ENCODE results near the gene RAC3.

DNA sequence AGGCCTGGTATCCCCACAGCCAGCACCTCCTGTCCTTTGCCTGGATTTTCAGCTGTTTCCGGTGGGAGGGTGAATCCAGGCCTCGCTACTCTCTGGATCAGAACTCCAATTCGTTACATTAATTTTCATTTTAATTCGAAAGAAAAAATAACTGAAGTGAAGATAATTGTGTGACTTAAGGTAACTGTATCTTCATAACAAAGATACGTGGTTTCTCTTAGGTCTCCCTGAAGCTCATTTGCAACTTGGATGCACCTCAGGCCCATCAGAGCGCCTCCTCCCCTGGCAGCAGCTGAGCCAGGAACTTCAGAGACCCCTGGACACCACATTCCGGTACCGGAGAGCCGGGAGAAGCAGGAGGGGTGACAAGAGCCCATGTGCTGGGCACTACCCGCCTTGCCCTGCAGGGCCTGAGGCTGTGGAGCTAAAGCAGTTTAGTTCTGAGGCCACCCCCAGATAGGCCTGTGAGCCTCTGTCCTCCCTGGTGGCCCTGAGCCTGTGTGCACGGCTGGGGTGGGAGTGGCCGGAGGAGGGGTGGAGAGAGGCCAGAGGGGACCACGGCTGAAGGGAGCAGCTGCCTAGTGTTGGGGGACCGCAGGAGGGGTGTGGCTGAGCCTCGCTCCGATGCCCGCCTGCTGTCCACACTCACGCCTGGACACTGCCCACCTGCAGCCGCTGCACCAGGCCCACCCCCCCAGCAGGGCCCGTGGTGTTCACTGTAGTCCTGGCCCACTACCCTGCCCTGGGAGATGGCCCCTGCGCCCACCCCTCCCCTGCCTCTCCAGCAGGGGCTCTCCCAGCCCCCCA, 45.5 kb downstream of the RAC3 start:
- no peak for TF ChIP-seq EZH2phosphoT487 (IDR thresholded peaks at IDR 0.05; ENCODE audit: insufficient read depth, low read depth)
- TF ChIP-seq EZH2 (IDR thresholded peaks at IDR 0.05; ENCODE audit: insufficient read depth, poor library complexity, severe bottlenecking): no peak

All from GM23248 (cell line).